ENCODE measurements around the gene RHCE. TPM values are rescaled to one million over a fixed set of nuclear protein-coding genes. Genes with fewer than 3 reads are reported as not detected.
"Not testable (repeated sequence)": the region's sequence is repeated elsewhere in the genome, so short reads cannot be mapped to it uniquely, and the experiment has no call there.

Gene RHCE
- polyA plus RNA-seq, 3 donors: 0.47 TPM; not detected in 2

- H3K4me2 ChIP-seq (replicated peaks; ENCODE audit: extremely low read depth, low read length, poor library complexity, severe bottlenecking): no peak overlapping the region
- peak in 1 of 3 donors; percentile 20 for DNase-seq
- no peaks in the 10 kb centered on the region for H3K79me2 ChIP-seq (ENCODE audit: insufficient read depth, low read length)
- TF ChIP-seq CTCF (IDR thresholded peaks at IDR 0.05): no peak
- Mint-ChIP-seq H3K27ac (peak overlapping the region in 2 of 7 donors; percentile 55 to 68), H3K36me3 (no peaks in the 10 kb centered on the region), H3K27me3 (ENCODE audit: low read depth in 3 of 3) (peaks cover 0 to 1% (median 0%) of the 10 kb centered on the region in 3 donors), H3K4me1 (peaks cover 9% of the 10 kb centered on the region), H3K4me3 (no peak overlapping the region), H3K9me3 (peaks cover 0 to 2% (median 0%) of the 10 kb centered on the region in 7 donors)
- no peaks in the 10 kb centered on the region for H4K20me1 ChIP-seq (ENCODE audit: insufficient read depth, low read length)
- no peak overlapping the region for H3K9ac ChIP-seq (ENCODE audit: insufficient read depth, low read length, poor library complexity, severe bottlenecking)
- H3K4me3 ChIP-seq (replicated peaks in 1 of 3; ENCODE audit: low read depth in 2 of 3, low read length in 3 of 3): no peak overlapping the region
- intact Hi-C loops (cut with micrococcal nuclease): loop anchor here in 1 of 2 donors (10.0 kb wide), 1 partner anchor 92 kb away; no protein-coding TSS in a partner anchor
- H2AFZ ChIP-seq (ENCODE audit: insufficient read depth, low read depth, low read length, poor library complexity, severe bottlenecking): no peak overlapping the region
- H3K27me3 ChIP-seq (ENCODE audit: control insufficient read depth in 2 of 2, insufficient read depth in 2 of 2, low read length in 2 of 2): no peaks in the 10 kb centered on the region
- no peaks in the 10 kb centered on the region for H3K4me1 ChIP-seq (ENCODE audit: control insufficient read depth in 1 of 2, insufficient read depth in 2 of 2, low read length in 2 of 2)
- H3K27ac ChIP-seq (ENCODE audit: low read depth in 1 of 2, low read length in 2 of 2): no peak overlapping the region
- no peaks in the 10 kb centered on the region for H3K9me3 ChIP-seq (replicated peaks in 1 of 2; ENCODE audit: control insufficient read depth in 1 of 2, insufficient read depth in 1 of 2, low read length in 2 of 2)
- WGBS (ENCODE audit: insufficient coverage): no CpG with 5 or more reads among the region's 6 CpGs
- no peaks in the 10 kb centered on the region for H3K36me3 ChIP-seq (replicated peaks in 1 of 2; ENCODE audit: control insufficient read depth in 1 of 2, insufficient read depth in 2 of 2, low read length in 2 of 2)
Observed at GRCh38 chr1:25392841-25393240, 27.8 kb downstream of the RHCE start.

GRCh38 chr1:25389721-25390120 lies 30.9 kb downstream of the RHCE start:
- not testable (repeated sequence) for H3K9me3 Mint-ChIP-seq; H3K36me3 Mint-ChIP-seq; H3K27ac ChIP-seq (ENCODE audit: low read depth in 1 of 2, low read length in 2 of 2); H3K27ac Mint-ChIP-seq; H3K27me3 ChIP-seq (ENCODE audit: control insufficient read depth in 2 of 2, insufficient read depth in 2 of 2, low read length in 2 of 2); H3K27me3 Mint-ChIP-seq (ENCODE audit: low read depth in 3 of 3); H4K20me1 ChIP-seq (ENCODE audit: insufficient read depth, low read length); H3K36me3 ChIP-seq (replicated peaks in 1 of 2; ENCODE audit: control insufficient read depth in 1 of 2, insufficient read depth in 2 of 2, low read length in 2 of 2); H3K4me2 ChIP-seq (replicated peaks; ENCODE audit: extremely low read depth, low read length, poor library complexity, severe bottlenecking); H3K4me3 ChIP-seq (replicated peaks in 1 of 3; ENCODE audit: low read depth in 2 of 3, low read length in 3 of 3); H3K79me2 ChIP-seq (ENCODE audit: insufficient read depth, low read length); H3K4me1 ChIP-seq (ENCODE audit: control insufficient read depth in 1 of 2, insufficient read depth in 2 of 2, low read length in 2 of 2); H3K4me1 Mint-ChIP-seq; DNase-seq; H3K9me3 ChIP-seq (replicated peaks in 1 of 2; ENCODE audit: control insufficient read depth in 1 of 2, insufficient read depth in 1 of 2, low read length in 2 of 2); H2AFZ ChIP-seq (ENCODE audit: insufficient read depth, low read depth, low read length, poor library complexity, severe bottlenecking); H3K9ac ChIP-seq (ENCODE audit: insufficient read depth, low read length, poor library complexity, severe bottlenecking); H3K4me3 Mint-ChIP-seq
- intact Hi-C loops (cut with micrococcal nuclease): loop anchor here in 1 of 2 donors (10.0 kb wide), 1 partner anchor 95 kb away; no protein-coding TSS in a partner anchor
- whole genome bisulfite sequencing (ENCODE audit: insufficient coverage): 59% methylated on average over 2 of the region's 3 CpGs

GRCh38 chr1:25388691-25389090 lies 31.9 kb downstream of the RHCE start:
- H3K4me3 Mint-ChIP-seq; H3K27me3 Mint-ChIP-seq (ENCODE audit: low read depth in 3 of 3); H4K20me1 ChIP-seq (ENCODE audit: insufficient read depth, low read length); H3K4me3 ChIP-seq (replicated peaks in 1 of 3; ENCODE audit: low read depth in 2 of 3, low read length in 3 of 3); H3K36me3 ChIP-seq (replicated peaks in 1 of 2; ENCODE audit: control insufficient read depth in 1 of 2, insufficient read depth in 2 of 2, low read length in 2 of 2); H3K4me1 Mint-ChIP-seq; H3K9me3 Mint-ChIP-seq; H3K4me2 ChIP-seq (replicated peaks; ENCODE audit: extremely low read depth, low read length, poor library complexity, severe bottlenecking); H3K4me1 ChIP-seq (ENCODE audit: control insufficient read depth in 1 of 2, insufficient read depth in 2 of 2, low read length in 2 of 2); H3K27me3 ChIP-seq (ENCODE audit: control insufficient read depth in 2 of 2, insufficient read depth in 2 of 2, low read length in 2 of 2); H3K9ac ChIP-seq (ENCODE audit: insufficient read depth, low read length, poor library complexity, severe bottlenecking); intact Hi-C loops (cut with micrococcal nuclease); H3K27ac Mint-ChIP-seq; H3K79me2 ChIP-seq (ENCODE audit: insufficient read depth, low read length); H2AFZ ChIP-seq (ENCODE audit: insufficient read depth, low read depth, low read length, poor library complexity, severe bottlenecking); H3K27ac ChIP-seq (ENCODE audit: low read depth in 1 of 2, low read length in 2 of 2); DNase-seq; H3K36me3 Mint-ChIP-seq; H3K9me3 ChIP-seq (replicated peaks in 1 of 2; ENCODE audit: control insufficient read depth in 1 of 2, insufficient read depth in 1 of 2, low read length in 2 of 2): not testable (repeated sequence)
- 100% methylated on average over 2 of the region's 9 CpGs for WGBS (ENCODE audit: insufficient coverage)

- H3K27ac ChIP-seq (ENCODE audit: low read depth in 1 of 2, low read length in 2 of 2); H4K20me1 ChIP-seq (ENCODE audit: insufficient read depth, low read length); H3K4me1 ChIP-seq (ENCODE audit: control insufficient read depth in 1 of 2, insufficient read depth in 2 of 2, low read length in 2 of 2); H3K9ac ChIP-seq (ENCODE audit: insufficient read depth, low read length, poor library complexity, severe bottlenecking); H3K36me3 ChIP-seq (replicated peaks in 1 of 2; ENCODE audit: control insufficient read depth in 1 of 2, insufficient read depth in 2 of 2, low read length in 2 of 2); H2AFZ ChIP-seq (ENCODE audit: insufficient read depth, low read depth, low read length, poor library complexity, severe bottlenecking); H3K4me3 Mint-ChIP-seq; H3K27me3 ChIP-seq (ENCODE audit: control insufficient read depth in 2 of 2, insufficient read depth in 2 of 2, low read length in 2 of 2); DNase-seq; H3K27me3 Mint-ChIP-seq (ENCODE audit: low read depth in 3 of 3); H3K4me1 Mint-ChIP-seq; H3K36me3 Mint-ChIP-seq; H3K27ac Mint-ChIP-seq; H3K4me3 ChIP-seq (replicated peaks in 1 of 3; ENCODE audit: low read depth in 2 of 3, low read length in 3 of 3); H3K9me3 ChIP-seq (replicated peaks in 1 of 2; ENCODE audit: control insufficient read depth in 1 of 2, insufficient read depth in 1 of 2, low read length in 2 of 2); intact Hi-C loops (cut with micrococcal nuclease); H3K4me2 ChIP-seq (replicated peaks; ENCODE audit: extremely low read depth, low read length, poor library complexity, severe bottlenecking); H3K9me3 Mint-ChIP-seq; H3K79me2 ChIP-seq (ENCODE audit: insufficient read depth, low read length): not testable (repeated sequence)
- 93% methylated on average over 2 of the region's 4 CpGs for WGBS (ENCODE audit: insufficient coverage)
Observed at GRCh38 chr1:25387096-25387495, 33.5 kb downstream of the RHCE start.

All from CD14-positive monocyte (primary cell).